WTC11 (cell line): Measurements from ENCODE around the gene ADCK2. TPM values are rescaled to one million over a fixed set of nuclear protein-coding genes. Genes with fewer than 3 reads are reported as not detected.

Source experiments
- ATAC-seq: fragments of 200-7000 bp; cut with Tn5 transposase; 2 replicates; pipeline ENCODE4 v1.10.0; 2021; ENCODE audit warnings: mild to moderate bottlenecking, moderate library complexity
- CTCF ChIA-PET: fragments of 300-600 bp; sonication (Branson Sonifier 250); formaldehyde crosslinking; loops from one replicate; lab custom pipeline; 2021; ENCODE audit warnings: antibody characterized with exemption; lab: Charles Lee
- POLR2A ChIA-PET: fragments of 350-600 bp; sonication (Branson Sonifier 250); formaldehyde crosslinking; loops from one replicate; lab custom pipeline; 2021; ENCODE audit warnings: antibody characterized with exemption; lab: Charles Lee
- DNase-seq: peaks from one replicate; pipeline ENCODE4 v3.0.0; 2021; ENCODE audit warnings: low spot score
- H3K27ac Mint-ChIP-seq: 2 replicates; pipeline ENCODE4 v1.8.0; 2021; ENCODE audit warnings: mixed read lengths
- H3K27me3 Mint-ChIP-seq: 2 replicates; pipeline ENCODE4 v1.8.0; 2021; ENCODE audit warnings: low read depth, mild to moderate bottlenecking, moderate library complexity, mixed read lengths
- H3K36me3 Mint-ChIP-seq: 2 replicates; pipeline ENCODE4 v1.8.0; 2021; ENCODE audit warnings: mixed read lengths
- H3K4me1 Mint-ChIP-seq: 2 replicates; pipeline ENCODE4 v1.8.0; 2022; ENCODE audit warnings: mixed read lengths
- H3K4me3 Mint-ChIP-seq: 2 replicates; pipeline ENCODE4 v1.8.0; 2021; ENCODE audit warnings: mild to moderate bottlenecking, moderate library complexity, mixed read lengths
- H3K9me3 Mint-ChIP-seq: 2 replicates; pipeline ENCODE4 v1.8.0; 2021; ENCODE audit warnings: mixed read lengths
- HMGA2 ChIP-seq: fragments of 250-450 bp; sonication (Bioruptor Pico); IDR thresholded peaks from 2 replicates; pipeline ENCODE4 v1.4.0; 2021; ENCODE audit warnings: mild to moderate bottlenecking, moderate library complexity
- JUN ChIP-seq: sonication (generic); formaldehyde crosslinking; IDR thresholded peaks from 2 replicates; pipeline ENCODE4 v1.8.0; 2023; ENCODE audit warnings: mild to moderate bottlenecking, missing genetic modification reagents
- NFATC4 ChIP-seq: fragments of 250-450 bp; sonication (Bioruptor Pico); IDR thresholded peaks from 2 replicates; pipeline ENCODE4 v1.9.0; 2021; ENCODE audit warnings: mild to moderate bottlenecking
- PRRX2 ChIP-seq: fragments of 250-450 bp; sonication (Bioruptor Pico); IDR thresholded peaks from 2 replicates; pipeline ENCODE4 v1.8.0; 2021; ENCODE audit warnings: mild to moderate bottlenecking
- SMAD3 ChIP-seq: sonication (generic); formaldehyde crosslinking; IDR thresholded peaks from 2 replicates; pipeline ENCODE4 v1.8.0; 2022; ENCODE audit warnings: missing genetic modification reagents, mild to moderate bottlenecking, borderline replicate concordance
- total RNA-seq: library from RNA; stranded (reverse); gene quantifications from 3 replicates; pipeline ENCODE4 v1.2.3, GENCODE V29; 2021
- TF ChIP-seq, protein P1 (sequence below): fragments of 250-450 bp; sonication (Bioruptor Pico); IDR thresholded peaks from 2 replicates; pipeline ENCODE4 v1.9.0; 2021; ENCODE audit warnings: mild to moderate bottlenecking, borderline replicate concordance
- TF ChIP-seq, protein P2 (sequence below): sonication (generic); formaldehyde crosslinking; IDR thresholded peaks from 2 replicates; pipeline ENCODE4 v1.8.1; 2023; ENCODE audit warnings: mild to moderate bottlenecking, moderate library complexity, missing genetic modification reagents
- TF ChIP-seq, protein P3 (sequence below): sonication (generic); formaldehyde crosslinking; conservative IDR thresholded peaks from 2 replicates; pipeline ENCODE4 v1.8.1; 2023; ENCODE audit warnings: mild to moderate bottlenecking, low read depth, missing genetic modification reagents, moderate library complexity
- TF ChIP-seq, protein P4 (sequence below): sonication (generic); formaldehyde crosslinking; conservative IDR thresholded peaks from 2 replicates; pipeline ENCODE4 v1.8.1; 2022; ENCODE audit warnings: mild to moderate bottlenecking, missing genetic modification reagents
- TF ChIP-seq, protein P5 (sequence below): sonication (generic); formaldehyde crosslinking; IDR thresholded peaks from 2 replicates; pipeline ENCODE4 v1.8.1; 2023; ENCODE audit warnings: mild to moderate bottlenecking, missing genetic modification reagents, moderate library complexity

Gene ADCK2
- total RNA-seq, 1 experiment from 2014 or later = 12.7 TPM

DNA sequence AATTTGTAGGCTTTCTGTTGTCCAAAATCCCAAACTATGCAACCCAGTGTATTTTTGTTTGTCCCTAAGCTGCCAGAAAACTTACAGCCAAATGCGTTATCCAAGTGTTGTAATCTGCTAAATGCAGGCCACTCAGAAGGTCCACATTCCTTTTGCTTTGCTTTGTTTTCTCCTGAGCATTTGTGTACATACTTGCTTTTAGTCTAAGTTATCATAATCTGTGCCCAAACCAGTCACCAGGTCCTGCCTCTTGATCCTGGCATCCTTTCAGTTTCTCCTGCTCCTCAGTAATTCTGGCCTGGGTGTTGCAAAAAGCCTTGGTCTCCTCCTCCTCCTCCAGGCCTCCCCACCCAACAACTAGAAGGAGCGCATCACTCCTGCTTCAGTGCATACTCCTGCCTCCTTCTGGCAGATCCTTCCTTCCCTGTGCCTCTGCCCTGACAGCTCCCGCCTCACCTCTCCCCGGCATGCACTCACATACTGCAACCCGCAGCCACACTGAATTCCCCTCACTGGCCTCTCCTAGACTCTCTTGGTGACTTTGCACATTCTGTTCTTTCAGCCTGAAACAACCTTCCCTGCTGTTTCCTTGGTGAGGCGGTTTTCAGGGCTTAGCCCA, 34.5 kb upstream of the ADCK2 start (continued):
- TF ChIP-seq, protein P1, sequence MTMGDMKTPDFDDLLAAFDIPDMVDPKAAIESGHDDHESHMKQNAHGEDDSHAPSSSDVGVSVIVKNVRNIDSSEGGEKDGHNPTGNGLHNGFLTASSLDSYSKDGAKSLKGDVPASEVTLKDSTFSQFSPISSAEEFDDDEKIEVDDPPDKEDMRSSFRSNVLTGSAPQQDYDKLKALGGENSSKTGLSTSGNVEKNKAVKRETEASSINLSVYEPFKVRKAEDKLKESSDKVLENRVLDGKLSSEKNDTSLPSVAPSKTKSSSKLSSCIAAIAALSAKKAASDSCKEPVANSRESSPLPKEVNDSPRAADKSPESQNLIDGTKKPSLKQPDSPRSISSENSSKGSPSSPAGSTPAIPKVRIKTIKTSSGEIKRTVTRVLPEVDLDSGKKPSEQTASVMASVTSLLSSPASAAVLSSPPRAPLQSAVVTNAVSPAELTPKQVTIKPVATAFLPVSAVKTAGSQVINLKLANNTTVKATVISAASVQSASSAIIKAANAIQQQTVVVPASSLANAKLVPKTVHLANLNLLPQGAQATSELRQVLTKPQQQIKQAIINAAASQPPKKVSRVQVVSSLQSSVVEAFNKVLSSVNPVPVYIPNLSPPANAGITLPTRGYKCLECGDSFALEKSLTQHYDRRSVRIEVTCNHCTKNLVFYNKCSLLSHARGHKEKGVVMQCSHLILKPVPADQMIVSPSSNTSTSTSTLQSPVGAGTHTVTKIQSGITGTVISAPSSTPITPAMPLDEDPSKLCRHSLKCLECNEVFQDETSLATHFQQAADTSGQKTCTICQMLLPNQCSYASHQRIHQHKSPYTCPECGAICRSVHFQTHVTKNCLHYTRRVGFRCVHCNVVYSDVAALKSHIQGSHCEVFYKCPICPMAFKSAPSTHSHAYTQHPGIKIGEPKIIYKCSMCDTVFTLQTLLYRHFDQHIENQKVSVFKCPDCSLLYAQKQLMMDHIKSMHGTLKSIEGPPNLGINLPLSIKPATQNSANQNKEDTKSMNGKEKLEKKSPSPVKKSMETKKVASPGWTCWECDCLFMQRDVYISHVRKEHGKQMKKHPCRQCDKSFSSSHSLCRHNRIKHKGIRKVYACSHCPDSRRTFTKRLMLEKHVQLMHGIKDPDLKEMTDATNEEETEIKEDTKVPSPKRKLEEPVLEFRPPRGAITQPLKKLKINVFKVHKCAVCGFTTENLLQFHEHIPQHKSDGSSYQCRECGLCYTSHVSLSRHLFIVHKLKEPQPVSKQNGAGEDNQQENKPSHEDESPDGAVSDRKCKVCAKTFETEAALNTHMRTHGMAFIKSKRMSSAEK (CRISPR knock-in tag) = no peak
- TF ChIP-seq, protein P2, sequence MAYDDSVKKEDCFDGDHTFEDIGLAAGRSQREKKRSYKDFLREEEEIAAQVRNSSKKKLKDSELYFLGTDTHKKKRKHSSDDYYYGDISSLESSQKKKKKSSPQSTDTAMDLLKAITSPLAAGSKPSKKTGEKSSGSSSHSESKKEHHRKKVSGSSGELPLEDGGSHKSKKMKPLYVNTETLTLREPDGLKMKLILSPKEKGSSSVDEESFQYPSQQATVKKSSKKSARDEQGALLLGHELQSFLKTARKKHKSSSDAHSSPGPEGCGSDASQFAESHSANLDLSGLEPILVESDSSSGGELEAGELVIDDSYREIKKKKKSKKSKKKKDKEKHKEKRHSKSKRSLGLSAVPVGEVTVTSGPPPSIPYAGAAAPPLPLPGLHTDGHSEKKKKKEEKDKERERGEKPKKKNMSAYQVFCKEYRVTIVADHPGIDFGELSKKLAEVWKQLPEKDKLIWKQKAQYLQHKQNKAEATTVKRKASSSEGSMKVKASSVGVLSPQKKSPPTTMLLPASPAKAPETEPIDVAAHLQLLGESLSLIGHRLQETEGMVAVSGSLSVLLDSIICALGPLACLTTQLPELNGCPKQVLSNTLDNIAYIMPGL (CRISPR knock-in tag) = no peak
- TF ChIP-seq, protein P3, sequence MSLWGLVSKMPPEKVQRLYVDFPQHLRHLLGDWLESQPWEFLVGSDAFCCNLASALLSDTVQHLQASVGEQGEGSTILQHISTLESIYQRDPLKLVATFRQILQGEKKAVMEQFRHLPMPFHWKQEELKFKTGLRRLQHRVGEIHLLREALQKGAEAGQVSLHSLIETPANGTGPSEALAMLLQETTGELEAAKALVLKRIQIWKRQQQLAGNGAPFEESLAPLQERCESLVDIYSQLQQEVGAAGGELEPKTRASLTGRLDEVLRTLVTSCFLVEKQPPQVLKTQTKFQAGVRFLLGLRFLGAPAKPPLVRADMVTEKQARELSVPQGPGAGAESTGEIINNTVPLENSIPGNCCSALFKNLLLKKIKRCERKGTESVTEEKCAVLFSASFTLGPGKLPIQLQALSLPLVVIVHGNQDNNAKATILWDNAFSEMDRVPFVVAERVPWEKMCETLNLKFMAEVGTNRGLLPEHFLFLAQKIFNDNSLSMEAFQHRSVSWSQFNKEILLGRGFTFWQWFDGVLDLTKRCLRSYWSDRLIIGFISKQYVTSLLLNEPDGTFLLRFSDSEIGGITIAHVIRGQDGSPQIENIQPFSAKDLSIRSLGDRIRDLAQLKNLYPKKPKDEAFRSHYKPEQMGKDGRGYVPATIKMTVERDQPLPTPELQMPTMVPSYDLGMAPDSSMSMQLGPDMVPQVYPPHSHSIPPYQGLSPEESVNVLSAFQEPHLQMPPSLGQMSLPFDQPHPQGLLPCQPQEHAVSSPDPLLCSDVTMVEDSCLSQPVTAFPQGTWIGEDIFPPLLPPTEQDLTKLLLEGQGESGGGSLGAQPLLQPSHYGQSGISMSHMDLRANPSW (CRISPR knock-in tag) = no peak
- TF ChIP-seq NFATC4 (no peak), SMAD3 (CRISPR knock-in tag) (no peak)

DNA sequence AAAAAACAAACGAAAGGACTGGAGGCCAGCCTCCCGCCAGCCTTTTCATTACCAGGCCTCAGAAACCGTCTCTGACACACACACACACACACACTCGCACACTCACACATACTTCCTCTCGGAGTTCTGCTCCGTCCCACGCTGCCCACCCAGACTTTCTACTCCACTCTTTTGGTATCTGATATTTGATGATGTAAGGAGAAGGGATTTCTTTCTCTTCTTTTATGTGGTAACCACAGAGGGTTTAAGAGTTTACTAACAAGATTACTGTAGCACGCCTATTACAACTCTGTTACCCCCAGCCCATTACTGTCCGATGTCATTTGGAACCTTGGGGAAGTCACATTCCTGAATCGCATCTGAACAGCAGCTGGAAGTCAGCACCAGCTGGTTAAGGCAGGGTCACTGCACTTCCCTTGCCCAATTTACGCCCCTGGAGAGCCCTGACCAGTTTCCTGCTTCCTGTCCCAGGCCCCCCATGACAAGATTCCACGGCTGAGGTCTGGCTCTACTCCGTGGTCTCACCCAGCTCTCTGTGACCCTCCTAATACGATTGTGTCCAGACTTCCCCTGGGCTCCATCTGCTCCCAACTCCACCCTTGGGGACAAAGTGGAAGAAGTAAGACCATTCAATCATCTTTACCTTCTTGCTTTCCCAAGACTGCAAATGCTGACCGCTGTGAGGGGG, 33.2 kb upstream of the ADCK2 start:
- ATAC-seq = no peak
- DNase-seq = no peak
- Mint-ChIP-seq H3K4me3 (peak overlapping the region; percentile 97), H3K9me3 (no peaks in the 10 kb centered on the region), H3K27me3 (peaks cover 41% of the 10 kb centered on the region), H3K4me1 (peaks cover 47% of the 10 kb centered on the region), H3K27ac (peak overlapping the region; percentile 48; the same call in 1 of the 2 replicates), H3K36me3 (no peaks in the 10 kb centered on the region)
- ChIA-PET CTCF (interaction anchor here (0.6 to 2.1 kb wide), 4 partner anchors 14 to 577 kb away, joined by 3 to 8 read pairs (median 4); no protein-coding TSS in a partner anchor), POLR2A (interaction anchor here (0.6 kb wide), 1 partner anchor 175 kb away, joined by 4 read pairs; no protein-coding TSS in a partner anchor)
- TF ChIP-seq, protein P4, sequence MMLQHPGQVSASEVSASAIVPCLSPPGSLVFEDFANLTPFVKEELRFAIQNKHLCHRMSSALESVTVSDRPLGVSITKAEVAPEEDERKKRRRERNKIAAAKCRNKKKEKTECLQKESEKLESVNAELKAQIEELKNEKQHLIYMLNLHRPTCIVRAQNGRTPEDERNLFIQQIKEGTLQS (CRISPR knock-in tag) = no peak
- TF ChIP-seq, protein P5, sequence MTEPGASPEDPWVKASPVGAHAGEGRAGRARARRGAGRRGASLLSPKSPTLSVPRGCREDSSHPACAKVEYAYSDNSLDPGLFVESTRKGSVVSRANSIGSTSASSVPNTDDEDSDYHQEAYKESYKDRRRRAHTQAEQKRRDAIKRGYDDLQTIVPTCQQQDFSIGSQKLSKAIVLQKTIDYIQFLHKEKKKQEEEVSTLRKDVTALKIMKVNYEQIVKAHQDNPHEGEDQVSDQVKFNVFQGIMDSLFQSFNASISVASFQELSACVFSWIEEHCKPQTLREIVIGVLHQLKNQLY (CRISPR knock-in tag) = no peak
- TF ChIP-seq HMGA2 (CRISPR knock-in tag) = no peak
- no peak for TF ChIP-seq PRRX2 (CRISPR knock-in tag)
- TF ChIP-seq JUN (CRISPR knock-in tag) = no peak
